Liver (tissue), 9 donors: ENCODE measurements around the gene RNGTT. TPM values are rescaled to one million over a fixed set of nuclear protein-coding genes. Genes with fewer than 3 reads are reported as not detected.
"Not testable (repeated sequence)": the region's sequence is repeated elsewhere in the genome, so short reads cannot be mapped to it uniquely, and the experiment has no call there.

ENCODE experiments used
- DNase-seq: peaks from one replicate; pipeline ENCODE4 v3.0.0-alpha.2; 2017; ENCODE audit warnings: low spot score
- H3K27ac ChIP-seq, 2 donors: one replicate each; pipeline ENCODE4 v1.7.0; 2013; ENCODE audit warnings: inconsistent platforms in 2 of 2, low read length in 2 of 2, control low read depth in 1 of 2, low read depth in 1 of 2, mild to moderate bottlenecking in 1 of 2
- H3K27me3 ChIP-seq, 4 donors: one replicate each; pipeline versions ENCODE4 v1.6.1 to v1.7.0; 2013; ENCODE audit warnings: low read length in 3 of 4, inconsistent platforms in 1 of 4, mild to moderate bottlenecking in 1 of 4, moderate library complexity in 1 of 4; ENCODE audit not compliant: control insufficient read depth in 4 of 4, insufficient read depth in 4 of 4
- H3K36me3 ChIP-seq, 4 donors: one replicate each; pipeline versions ENCODE4 v1.6.1 to v1.7.0; 2013; ENCODE audit warnings: low read length in 3 of 4, mild to moderate bottlenecking in 3 of 4, low read depth in 1 of 4, moderate library complexity in 1 of 4; ENCODE audit not compliant: control insufficient read depth in 4 of 4, insufficient read depth in 3 of 4
- H3K4me1 ChIP-seq, 4 donors: one replicate each; pipeline versions ENCODE4 v1.6.1 to v1.7.0; 2013; ENCODE audit warnings: low read length in 3 of 4, mild to moderate bottlenecking in 3 of 4, moderate library complexity in 1 of 4; ENCODE audit not compliant: control insufficient read depth in 4 of 4, insufficient read depth in 4 of 4
- H3K4me3 ChIP-seq, 3 donors: one replicate each; pipeline versions ENCODE4 v1.6.1 to v1.7.0; 2013; ENCODE audit warnings: low read length in 3 of 3, control low read depth in 1 of 3, low read depth in 1 of 3, mild to moderate bottlenecking in 1 of 3
- H3K9ac ChIP-seq, 2 donors: one replicate each; pipeline ENCODE4 v1.7.0; 2013; ENCODE audit warnings: low read length in 2 of 2, mild to moderate bottlenecking in 2 of 2, moderate library complexity in 2 of 2, control low read depth in 1 of 2, low read depth in 1 of 2
- H3K9me3 ChIP-seq, 4 donors: one replicate each; pipeline versions ENCODE4 v1.6.1 to v1.7.0; 2013; ENCODE audit warnings: low read length in 3 of 4; ENCODE audit not compliant: control insufficient read depth in 4 of 4
- ATF3 ChIP-seq: IDR thresholded peaks from 2 replicates; pipeline ENCODE4 v1.6.1; 2016; ENCODE audit warnings: antibody characterized with exemption
- CTCF ChIP-seq: fragments of 150-350 bp; IDR thresholded peaks from 2 replicates; pipeline ENCODE4 v1.5.1; 2017; ENCODE audit warnings: improper control_type of control experiment, low read depth, low read length; ENCODE audit not compliant: missing input control
- FOXA1 ChIP-seq: IDR thresholded peaks from 2 replicates; pipeline ENCODE4 v1.6.1; 2016; ENCODE audit warnings: antibody characterized with exemption
- FOXA2 ChIP-seq: IDR thresholded peaks from 2 replicates; pipeline ENCODE4 v1.6.1; 2016; ENCODE audit warnings: antibody characterized with exemption
- GABPA ChIP-seq, 2 donors: IDR thresholded peaks in 1 of 2; conservative IDR thresholded peaks in 1 of 2; 2 replicates each; pipeline ENCODE4 v1.6.1; 2016; ENCODE audit warnings: antibody characterized with exemption in 2 of 2, mild to moderate bottlenecking in 1 of 2, moderate library complexity in 1 of 2
- HNF4A ChIP-seq, 2 donors: conservative IDR thresholded peaks; 2 replicates each; pipeline ENCODE4 v1.6.1; 2016; ENCODE audit warnings: antibody characterized with exemption in 2 of 2, mild to moderate bottlenecking in 2 of 2
- HNF4G ChIP-seq: IDR thresholded peaks from 2 replicates; pipeline ENCODE4 v1.6.1; 2016; ENCODE audit warnings: antibody characterized with exemption
- JUND ChIP-seq, 2 donors: IDR thresholded peaks; 2 replicates each; pipeline ENCODE4 v1.6.1; 2016; ENCODE audit warnings: antibody characterized with exemption in 2 of 2
- MAX ChIP-seq: IDR thresholded peaks from 2 replicates; pipeline ENCODE4 v1.6.1; 2016; ENCODE audit warnings: antibody characterized with exemption
- NR2F2 ChIP-seq: IDR thresholded peaks from 2 replicates; pipeline ENCODE4 v1.6.1; 2016; ENCODE audit warnings: antibody characterized with exemption
- RXRA ChIP-seq, 2 donors: IDR thresholded peaks; 2 replicates each; pipeline ENCODE4 v1.6.1; 2017 to 2018; ENCODE audit warnings: antibody characterized with exemption in 2 of 2, mild to moderate bottlenecking in 1 of 2
- SP1 ChIP-seq: IDR thresholded peaks from 2 replicates; pipeline ENCODE4 v1.6.1; 2018; ENCODE audit warnings: antibody characterized with exemption, mild to moderate bottlenecking
- TAF1 ChIP-seq: conservative IDR thresholded peaks from 2 replicates; pipeline ENCODE4 v1.6.1; 2016; ENCODE audit warnings: antibody characterized with exemption, mild to moderate bottlenecking
- YY1 ChIP-seq: IDR thresholded peaks from 2 replicates; pipeline ENCODE4 v1.6.1; 2016; ENCODE audit warnings: antibody characterized with exemption, mild to moderate bottlenecking
- ZBTB33 ChIP-seq: IDR thresholded peaks from 2 replicates; pipeline ENCODE4 v1.6.1; 2016; ENCODE audit warnings: antibody characterized with exemption
- WGBS: extraction: QIAGEN DNeasy Blood & Tissue Kit; methylation state at CpG from one replicate; pipeline ENCODE4 v1.1.7; 2013; 5-methylcytosine and 5-hydroxymethylcytosine counted together
- polyA plus RNA-seq, 2 donors: library from polyadenylated mRNA; stranded (reverse) in 1 of 2; unstranded in 1 of 2; fragments of 200-250 nt in 1 of 2; fragments of >200 nt in 1 of 2; fragmentation: Nextera tagmentation in 1 of 2; extraction: Ambion mirVana in 1 of 2; gene quantifications; one replicate each; pipeline versions ENCODE4 v1.2.1 to v1.2.3, GENCODE V29; 2013 to 2015
- total RNA-seq, 2 donors: library from RNA; depleted of rRNA; stranded (reverse); fragments of >200 nt; gene quantifications; one replicate each; pipeline ENCODE4 v1.2.3, GENCODE V29; 2014
- donor health status: healthy.
- donor health status: healthy.
- donor health status: healthy.
- donor health status: healthy.
- donor health status: healthy.

RNGTT gene
- total and polyA plus RNA-seq, 4 donors = 4.1 to 20.8 (median 7.2) TPM

GRCh38 chr6:88972504-88973423 lies 9.3 kb upstream of the RNGTT start:
- no peaks in the 10 kb centered on the region for H3K4me1 ChIP-seq
- H3K4me3 ChIP-seq = no peak overlapping the region
- H3K36me3 ChIP-seq = no peaks in the 10 kb centered on the region
- peaks cover 0 to 5% (median 1%) of the 10 kb centered on the region in 4 donors for H3K9me3 ChIP-seq
- no peak for DNase-seq
- no peak overlapping the region for H3K9ac ChIP-seq
- H3K27ac ChIP-seq = no peak overlapping the region
- WGBS = 64% methylated on average over 6 of the region's 6 CpGs
- TF ChIP-seq SP1 = no peak
- TF ChIP-seq CTCF = no peak
- TF ChIP-seq ATF3 = no peak
- no peak for TF ChIP-seq HNF4G
- H3K27me3 ChIP-seq = no peaks in the 10 kb centered on the region

- H3K27ac ChIP-seq = no peak overlapping the region
- peaks cover 3 to 12% (median 5%) of the 10 kb centered on the region in 4 donors for H3K9me3 ChIP-seq
- no peak for TF ChIP-seq HNF4G
- no peak for TF ChIP-seq GABPA (IDR thresholded peaks at IDR 0.05 in 1 of 2, conservative IDR thresholded peaks at IDR 0.05 in 1 of 2)
- no peak for TF ChIP-seq RXRA (IDR thresholded peaks at IDR 0.05)
- TF ChIP-seq TAF1 = no peak
- no peak for TF ChIP-seq HNF4A (conservative IDR thresholded peaks at IDR 0.05)
- TF ChIP-seq JUND (IDR thresholded peaks at IDR 0.05) = no peak
- H3K4me3 ChIP-seq = no peak overlapping the region
- no peaks in the 10 kb centered on the region for H3K4me1 ChIP-seq
- no peak for DNase-seq
- no peaks in the 10 kb centered on the region for H3K27me3 ChIP-seq
- no peak overlapping the region for H3K9ac ChIP-seq
- H3K36me3 ChIP-seq = peaks cover 0 to 3% (median 0%) of the 10 kb centered on the region in 4 donors
- WGBS = over 99% methylated on average over 2 of the region's 2 CpGs
Measured at GRCh38 chr6:88970301-88970700, 6.9 kb upstream of the RNGTT start.

- not testable (repeated sequence) for H3K27ac ChIP-seq, H3K36me3 ChIP-seq, H3K27me3 ChIP-seq, DNase-seq, H3K9ac ChIP-seq, H3K4me3 ChIP-seq, H3K4me1 ChIP-seq
- peaks cover 3 to 12% (median 6%) of the 10 kb centered on the region in 4 donors for H3K9me3 ChIP-seq
- WGBS = 58% methylated on average over 2 of the region's 2 CpGs
Measured at GRCh38 chr6:88969255-88969654, 5.8 kb upstream of the RNGTT start.

GRCh38 chr6:88967891-88968290 lies 4.5 kb upstream of the RNGTT start:
- Histone ChIP-seq H3K9ac (no peak overlapping the region), H3K36me3 (peaks cover 0 to 3% (median 0%) of the 10 kb centered on the region in 4 donors), H3K27ac (no peak overlapping the region), H3K4me1 (peaks cover 5 to 11% (median 6%) of the 10 kb centered on the region in 4 donors), H3K27me3 (no peaks in the 10 kb centered on the region), H3K9me3 (peaks cover 3 to 12% (median 6%) of the 10 kb centered on the region in 4 donors), H3K4me3 (no peak overlapping the region)
- no peak for DNase-seq
- no peak for TF ChIP-seq MAX
- TF ChIP-seq FOXA2 = no peak
- TF ChIP-seq NR2F2 = no peak
- no peak for TF ChIP-seq YY1
- no peak for TF ChIP-seq ZBTB33
- TF ChIP-seq CTCF = no peak
- no peak for TF ChIP-seq FOXA1
- no peak for TF ChIP-seq GABPA (IDR thresholded peaks at IDR 0.05 in 1 of 2, conservative IDR thresholded peaks at IDR 0.05 in 1 of 2)
